Loucy (cell line): Measurements from ENCODE around the gene GIGYF2.
"Not testable (repeated sequence)": the region's sequence is repeated elsewhere in the genome, so short reads cannot be mapped to it uniquely, and the experiment has no call there.

ENCODE experiments used
- EZH2phosphoT487 ChIP-seq: fragments of 200-600 bp; IDR thresholded peaks from 2 replicates; pipeline ENCODE4 v1.6.1; 2018; ENCODE audit warnings: antibody characterized with exemption, mild to moderate bottlenecking, moderate library complexity, borderline replicate concordance
- TF ChIP-seq, protein P1 (sequence below): fragments of 200-600 bp; sonication (generic); conservative IDR thresholded peaks from 2 replicates; pipeline ENCODE4 v1.5.1; 2014; ENCODE audit warnings: mild to moderate bottlenecking, antibody characterized with exemption, low read length

- TF ChIP-seq, protein P1, sequence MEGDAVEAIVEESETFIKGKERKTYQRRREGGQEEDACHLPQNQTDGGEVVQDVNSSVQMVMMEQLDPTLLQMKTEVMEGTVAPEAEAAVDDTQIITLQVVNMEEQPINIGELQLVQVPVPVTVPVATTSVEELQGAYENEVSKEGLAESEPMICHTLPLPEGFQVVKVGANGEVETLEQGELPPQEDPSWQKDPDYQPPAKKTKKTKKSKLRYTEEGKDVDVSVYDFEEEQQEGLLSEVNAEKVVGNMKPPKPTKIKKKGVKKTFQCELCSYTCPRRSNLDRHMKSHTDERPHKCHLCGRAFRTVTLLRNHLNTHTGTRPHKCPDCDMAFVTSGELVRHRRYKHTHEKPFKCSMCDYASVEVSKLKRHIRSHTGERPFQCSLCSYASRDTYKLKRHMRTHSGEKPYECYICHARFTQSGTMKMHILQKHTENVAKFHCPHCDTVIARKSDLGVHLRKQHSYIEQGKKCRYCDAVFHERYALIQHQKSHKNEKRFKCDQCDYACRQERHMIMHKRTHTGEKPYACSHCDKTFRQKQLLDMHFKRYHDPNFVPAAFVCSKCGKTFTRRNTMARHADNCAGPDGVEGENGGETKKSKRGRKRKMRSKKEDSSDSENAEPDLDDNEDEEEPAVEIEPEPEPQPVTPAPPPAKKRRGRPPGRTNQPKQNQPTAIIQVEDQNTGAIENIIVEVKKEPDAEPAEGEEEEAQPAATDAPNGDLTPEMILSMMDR, result not testable (repeated sequence)
- TF ChIP-seq EZH2phosphoT487, result not testable (repeated sequence)
Measured at GRCh38 chr2:232691117-232691516, 6.0 kb upstream of the GIGYF2 start.
